Kidney (tissue), 14 donors: ENCODE measurements around the gene B3GALT6. TPM values are rescaled to one million over a fixed set of nuclear protein-coding genes. Genes with fewer than 3 reads are reported as not detected.

Source experiments
- DNase-seq, 5 donors: peaks; one replicate each; pipeline ENCODE4 v3.0.0-alpha.2; 2013 to 2020
- FAIRE-seq: peaks from 2 replicates; lab custom pipeline; 2012; peaks lifted over from hg19 to GRCh38; lab: Jason Lieb, UNC
- H3K27ac ChIP-seq, 2 donors: one replicate each; pipeline ENCODE4 v1.7.0; 2013; ENCODE audit warnings: low read depth in 2 of 2, low read length in 2 of 2, inconsistent platforms in 1 of 2
- H3K27me3 ChIP-seq: one replicate; pipeline ENCODE4 v1.7.1; 2013; ENCODE audit warnings: low read length, inconsistent platforms; ENCODE audit not compliant: control insufficient read depth, insufficient read depth
- H3K36me3 ChIP-seq, 3 donors: one replicate each; pipeline versions ENCODE4 v1.7.0 to v1.7.1; 2013; ENCODE audit warnings: low read length in 3 of 3, control low read depth in 1 of 3, inconsistent platforms in 1 of 3; ENCODE audit not compliant: insufficient read depth in 3 of 3, control insufficient read depth in 2 of 3
- H3K4me1 ChIP-seq, 3 donors: one replicate each; pipeline versions ENCODE4 v1.7.0 to v1.7.1; 2013; ENCODE audit warnings: low read length in 3 of 3, inconsistent platforms in 1 of 3, low read depth in 1 of 3; ENCODE audit not compliant: control insufficient read depth in 2 of 3, insufficient read depth in 2 of 3
- H3K4me3 ChIP-seq, 3 donors: one replicate each; pipeline versions ENCODE4 v1.7.0 to v1.8.1; 2013; ENCODE audit warnings: low read length in 3 of 3, control low read depth in 1 of 3, inconsistent platforms in 1 of 3
- H3K9ac ChIP-seq, 3 donors: one replicate each; pipeline versions ENCODE4 v1.7.0 to v1.7.1; 2013; ENCODE audit warnings: low read length in 3 of 3, control low read depth in 1 of 3, inconsistent platforms in 1 of 3
- H3K9me3 ChIP-seq, 3 donors: one replicate each; pipeline versions ENCODE4 v1.7.0 to v1.7.1; 2013; ENCODE audit warnings: low read length in 3 of 3, control low read depth in 1 of 3, inconsistent platforms in 1 of 3; ENCODE audit not compliant: control insufficient read depth in 2 of 3, insufficient read depth in 1 of 3
- intact Hi-C: fragments of 100-400 bp; cut with DNase I; formaldehyde crosslinking; loops from one replicate; pipeline ENCODE4 v1.11.1; 2022
- polyA plus RNA-seq: library from polyadenylated mRNA; stranded (reverse); fragments of 350-450 nt; fragmentation: Illumina TruSeq; extraction: RNeasy Lipid Tissue Mini Kit (QIAGEN cat#74804); gene quantifications from one replicate; pipeline ENCODE4 v1.2.3, GENCODE V29; 2014; ENCODE audit warnings: low read depth, low replicate concordance; ENCODE audit not compliant: insufficient read depth
- total RNA-seq: library from RNA; stranded (reverse); fragmentation: NEBNext Ultra II Directional; extraction: Animal tissue kit (Norgen Biotek cat#: 25700); gene quantifications from one replicate; pipeline ENCODE4 v1.2.1, GENCODE V29; 2021
- TF ChIP-seq, protein P1 (sequence below): IDR thresholded peaks from 3 replicates; pipeline ENCODE4 v1.5.1; 2012; ENCODE audit warnings: mild to moderate bottlenecking, moderate library complexity, borderline replicate concordance; ENCODE audit not compliant: insufficient read depth; ENCODE audit errors: extremely low read depth
- donor health status: control.
- donor health status: control.
- donor health status: control.
- donor health status: control.
- donor health status: control.
- donor health status: DM: yes; HTN: yes; CAD: no.
- donor health status: Normal renal cell carcinoma (clear cell type).

B3GALT6 gene
- total and polyA plus RNA-seq, 2 donors from 2014 or later, result 13.7 to 20.3 TPM

DNA sequence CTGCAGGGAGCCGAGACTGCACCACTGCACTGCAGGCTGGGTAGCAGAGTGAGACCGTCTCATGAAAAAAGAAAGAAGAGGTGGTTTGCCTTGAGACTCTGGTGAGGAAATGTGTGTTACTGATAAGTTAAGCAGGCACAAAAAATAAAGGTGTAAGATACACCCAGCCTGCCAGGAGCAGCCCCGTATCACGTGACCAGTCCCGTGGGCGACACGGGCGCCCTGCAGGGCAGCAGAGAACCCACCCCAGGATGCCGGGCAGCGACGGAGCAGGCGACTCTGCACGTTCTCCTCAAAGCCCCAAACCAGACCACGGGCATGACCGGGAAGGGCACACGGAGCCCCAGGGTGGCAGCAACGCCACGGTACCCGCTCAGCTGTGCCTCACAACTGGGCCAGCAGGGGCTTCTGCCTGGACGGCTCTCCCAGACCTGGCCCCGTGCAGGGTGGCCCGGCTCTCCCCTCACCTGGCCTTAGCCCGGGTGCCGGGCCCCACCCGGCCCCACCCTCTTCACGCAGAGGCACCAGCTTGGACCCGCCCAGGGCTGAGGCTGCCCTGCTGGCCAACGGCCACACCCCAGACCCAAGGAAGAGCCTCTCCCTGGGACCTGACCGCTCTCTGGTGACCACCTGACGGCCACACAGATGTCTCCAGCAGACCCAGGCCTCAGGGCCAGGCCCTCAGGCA lies 10.0 kb upstream of the B3GALT6 start:
- no peak for DNase-seq
- Histone ChIP-seq H3K36me3 (peaks cover 4 to 33% (median 21%) of the 10 kb centered on the region in 3 donors), H3K9ac (no peak overlapping the region), H3K27ac (no peak overlapping the region), H3K4me3 (no peak overlapping the region), H3K27me3 (no peaks in the 10 kb centered on the region), H3K9me3 (no peaks in the 10 kb centered on the region), H3K4me1 (no peaks in the 10 kb centered on the region)
- intact Hi-C loops, result no loop called here
- TF ChIP-seq, protein P1, sequence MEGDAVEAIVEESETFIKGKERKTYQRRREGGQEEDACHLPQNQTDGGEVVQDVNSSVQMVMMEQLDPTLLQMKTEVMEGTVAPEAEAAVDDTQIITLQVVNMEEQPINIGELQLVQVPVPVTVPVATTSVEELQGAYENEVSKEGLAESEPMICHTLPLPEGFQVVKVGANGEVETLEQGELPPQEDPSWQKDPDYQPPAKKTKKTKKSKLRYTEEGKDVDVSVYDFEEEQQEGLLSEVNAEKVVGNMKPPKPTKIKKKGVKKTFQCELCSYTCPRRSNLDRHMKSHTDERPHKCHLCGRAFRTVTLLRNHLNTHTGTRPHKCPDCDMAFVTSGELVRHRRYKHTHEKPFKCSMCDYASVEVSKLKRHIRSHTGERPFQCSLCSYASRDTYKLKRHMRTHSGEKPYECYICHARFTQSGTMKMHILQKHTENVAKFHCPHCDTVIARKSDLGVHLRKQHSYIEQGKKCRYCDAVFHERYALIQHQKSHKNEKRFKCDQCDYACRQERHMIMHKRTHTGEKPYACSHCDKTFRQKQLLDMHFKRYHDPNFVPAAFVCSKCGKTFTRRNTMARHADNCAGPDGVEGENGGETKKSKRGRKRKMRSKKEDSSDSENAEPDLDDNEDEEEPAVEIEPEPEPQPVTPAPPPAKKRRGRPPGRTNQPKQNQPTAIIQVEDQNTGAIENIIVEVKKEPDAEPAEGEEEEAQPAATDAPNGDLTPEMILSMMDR, result no peak
- no peak for FAIRE-seq

DNA sequence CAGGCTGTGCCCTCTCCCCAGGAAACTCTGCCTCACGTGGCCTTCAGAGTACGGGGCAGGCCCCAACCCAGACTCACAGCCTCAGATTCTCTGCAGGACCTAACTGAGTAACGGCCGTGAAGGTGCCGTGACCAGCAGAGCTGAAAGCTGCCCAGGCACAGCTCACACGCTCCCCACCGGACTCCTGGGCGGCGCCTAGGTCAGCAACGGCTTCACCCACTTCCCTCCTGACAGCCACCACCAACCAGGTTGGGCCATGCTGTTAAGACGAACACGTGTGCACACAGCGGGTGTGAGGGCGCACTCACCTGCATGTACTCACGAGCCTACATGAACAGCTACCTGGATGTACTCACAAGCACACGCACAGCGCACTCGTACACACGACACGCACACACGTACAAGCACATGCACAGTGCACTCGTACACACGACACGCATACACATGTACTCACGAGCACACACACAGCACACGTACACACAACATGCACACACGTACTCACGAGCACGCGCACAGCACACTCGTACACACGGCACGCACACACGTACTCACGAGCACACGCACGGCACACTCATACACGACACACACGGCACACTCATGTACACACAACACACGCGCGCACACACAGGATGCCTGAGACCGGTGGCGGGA lies 9.3 kb upstream of the B3GALT6 start:
- H3K9ac ChIP-seq, result no peak overlapping the region
- FAIRE-seq (no peak), DNase-seq (no peak)
- H3K4me1 ChIP-seq, result no peaks in the 10 kb centered on the region
- peaks cover 4 to 33% (median 25%) of the 10 kb centered on the region in 3 donors for H3K36me3 ChIP-seq
- TF ChIP-seq, protein P1, result no peak
- intact Hi-C loops, result no loop called here
- H3K9me3 ChIP-seq, result no peaks in the 10 kb centered on the region
- no peaks in the 10 kb centered on the region for H3K27me3 ChIP-seq
- H3K27ac ChIP-seq, result no peak overlapping the region
- H3K4me3 ChIP-seq, result no peak overlapping the region

DNA sequence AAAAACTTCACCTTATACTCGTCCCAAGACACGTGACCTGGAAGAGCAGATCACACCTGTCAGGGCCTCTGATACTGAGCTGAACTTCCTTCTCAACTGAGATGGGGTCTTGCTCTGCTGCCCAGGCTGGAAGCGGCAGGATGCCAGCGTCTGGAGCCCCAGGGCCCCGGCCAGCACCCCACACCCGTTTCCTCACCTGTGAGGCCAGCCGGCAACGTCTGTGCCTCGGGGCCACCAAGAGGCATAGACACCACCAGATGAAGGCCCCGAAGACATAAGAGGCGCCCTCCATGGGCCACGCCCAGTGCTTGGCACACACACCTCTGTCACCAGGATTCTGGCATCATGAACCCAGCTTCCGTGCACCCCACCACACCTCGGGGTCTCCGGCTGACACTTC lies 8.7 kb upstream of the B3GALT6 start:
- TF ChIP-seq, protein P1, result no peak
- Histone ChIP-seq H3K9me3 (no peaks in the 10 kb centered on the region), H3K4me3 (no peak overlapping the region), H3K27me3 (no peaks in the 10 kb centered on the region), H3K36me3 (peaks cover 4 to 30% (median 27%) of the 10 kb centered on the region in 3 donors), H3K4me1 (no peaks in the 10 kb centered on the region), H3K27ac (no peak overlapping the region), H3K9ac (no peak overlapping the region)
- intact Hi-C loops, result no loop called here
- no peak for DNase-seq
- FAIRE-seq, result no peak
